HCT116 (cell line): ENCODE results near the gene DBX1.

Experiments used
- ELF1 ChIP-seq: IDR thresholded peaks from 2 replicates; pipeline ENCODE4 v1.6.1; 2012; ENCODE audit warnings: low read depth, borderline replicate concordance
- ZFX ChIP-seq: fragments of 450-650 bp; IDR thresholded peaks from 2 replicates; pipeline ENCODE4 v1.6.1; 2017

GRCh38 chr11:20197881-20198280, 37.6 kb upstream of the DBX1 start:
- TF ChIP-seq ELF1, result no peak
- TF ChIP-seq ZFX, result no peak
